Stomach (tissue), 4 donors: ENCODE measurements around the gene FRAT2.

Source experiments
- EP300 ChIP-seq: sonication (generic); formaldehyde crosslinking; IDR thresholded peaks from one replicate; pipeline ENCODE4 v1.6.1; 2017; ENCODE audit warnings: antibody characterized with exemption
- POLR2A ChIP-seq, 4 donors: fragments of 450-650 bp; IDR thresholded peaks; one replicate each; pipeline ENCODE4 v1.6.1; 2016; ENCODE audit warnings: antibody characterized with exemption in 4 of 4, control low read depth in 2 of 4, mild to moderate bottlenecking in 1 of 4, moderate library complexity in 1 of 4
- POLR2AphosphoS5 ChIP-seq, 3 donors: sonication (generic); formaldehyde crosslinking; IDR thresholded peaks; one replicate each; pipeline ENCODE4 v1.6.1; 2016; ENCODE audit warnings: antibody characterized with exemption in 3 of 3
- TF ChIP-seq, protein P1 (sequence below), 7 experiments: fragments of 450-650 bp in 4 of 7; fragments of 200-600 bp in 3 of 7; sonication (generic) in 3 of 7; IDR thresholded peaks; one replicate each; pipeline ENCODE4 v1.5.1; 2016 to 2019; ENCODE audit warnings: antibody characterized with exemption in 7 of 7, control low read depth in 2 of 7, mild to moderate bottlenecking in 1 of 7

DNA sequence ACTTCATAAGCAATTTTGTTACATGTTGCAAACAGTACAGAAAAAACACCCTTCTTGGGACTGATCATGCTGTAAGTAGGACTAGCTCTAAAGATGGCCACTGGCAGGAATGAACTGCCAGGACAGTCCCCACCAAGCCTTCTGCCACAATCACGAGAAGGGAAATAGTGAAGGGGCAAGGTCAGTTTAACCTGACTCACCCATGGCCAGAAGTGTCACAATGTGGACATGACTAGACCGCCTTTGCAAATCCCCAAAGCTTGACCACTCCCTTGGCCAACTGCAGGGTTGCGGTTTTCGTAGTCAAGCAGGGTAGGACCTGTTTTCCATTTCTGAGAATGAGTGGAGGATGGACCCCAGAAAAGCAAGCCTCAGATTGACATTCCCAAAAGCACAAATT, 19.4 kb upstream of the FRAT2 start:
- TF ChIP-seq, protein P1, sequence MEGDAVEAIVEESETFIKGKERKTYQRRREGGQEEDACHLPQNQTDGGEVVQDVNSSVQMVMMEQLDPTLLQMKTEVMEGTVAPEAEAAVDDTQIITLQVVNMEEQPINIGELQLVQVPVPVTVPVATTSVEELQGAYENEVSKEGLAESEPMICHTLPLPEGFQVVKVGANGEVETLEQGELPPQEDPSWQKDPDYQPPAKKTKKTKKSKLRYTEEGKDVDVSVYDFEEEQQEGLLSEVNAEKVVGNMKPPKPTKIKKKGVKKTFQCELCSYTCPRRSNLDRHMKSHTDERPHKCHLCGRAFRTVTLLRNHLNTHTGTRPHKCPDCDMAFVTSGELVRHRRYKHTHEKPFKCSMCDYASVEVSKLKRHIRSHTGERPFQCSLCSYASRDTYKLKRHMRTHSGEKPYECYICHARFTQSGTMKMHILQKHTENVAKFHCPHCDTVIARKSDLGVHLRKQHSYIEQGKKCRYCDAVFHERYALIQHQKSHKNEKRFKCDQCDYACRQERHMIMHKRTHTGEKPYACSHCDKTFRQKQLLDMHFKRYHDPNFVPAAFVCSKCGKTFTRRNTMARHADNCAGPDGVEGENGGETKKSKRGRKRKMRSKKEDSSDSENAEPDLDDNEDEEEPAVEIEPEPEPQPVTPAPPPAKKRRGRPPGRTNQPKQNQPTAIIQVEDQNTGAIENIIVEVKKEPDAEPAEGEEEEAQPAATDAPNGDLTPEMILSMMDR (IDR thresholded peaks at IDR 0.05) = no peak
- no peak for TF ChIP-seq POLR2A (IDR thresholded peaks at IDR 0.05)
- no peak for TF ChIP-seq EP300
- TF ChIP-seq POLR2AphosphoS5 (IDR thresholded peaks at IDR 0.05) = no peak
